H9 (cell line): ENCODE data around the gene CHTF8. TPM values are rescaled to one million over a fixed set of nuclear protein-coding genes. Genes with fewer than 3 reads are reported as not detected.

Source experiments
- DNase-seq: peaks from one replicate; pipeline ENCODE4 v3.0.0-alpha.2; 2017
- H2AFZ ChIP-seq: one replicate; pipeline ENCODE4 v1.6.1; 2013; ENCODE audit warnings: mild to moderate bottlenecking, low read length, control low read depth, moderate library complexity
- H2AK5ac ChIP-seq: 2 replicates; pipeline ENCODE4 v1.6.1; 2013; ENCODE audit warnings: low read length, control low read depth, mixed read lengths; ENCODE audit not compliant: insufficient read length
- H2BK120ac ChIP-seq: one replicate; pipeline ENCODE4 v1.6.1; 2013; ENCODE audit warnings: low read depth, mild to moderate bottlenecking, low read length, control low read depth, inconsistent platforms; ENCODE audit not compliant: poor library complexity, severe bottlenecking
- H2BK12ac ChIP-seq: 2 replicates; pipeline ENCODE4 v1.6.1; 2013; ENCODE audit warnings: low read length, control low read depth, mixed read lengths, low read depth; ENCODE audit not compliant: insufficient read length
- H2BK15ac ChIP-seq: 2 replicates; pipeline ENCODE4 v1.6.1; 2013; ENCODE audit warnings: low read depth, low read length, control low read depth
- H2BK20ac ChIP-seq: one replicate; pipeline ENCODE4 v1.6.1; 2013; ENCODE audit warnings: low read depth, mild to moderate bottlenecking, low read length, control low read depth, inconsistent platforms; ENCODE audit not compliant: poor library complexity, severe bottlenecking
- H2BK5ac ChIP-seq: 2 replicates; pipeline ENCODE4 v1.6.1; 2013; ENCODE audit warnings: low read length, control low read depth, mixed read lengths; ENCODE audit not compliant: insufficient read length
- H3K14ac ChIP-seq: 2 replicates; pipeline ENCODE4 v1.6.1; 2013; ENCODE audit warnings: low read length, control low read depth; ENCODE audit not compliant: insufficient read depth
- H3K18ac ChIP-seq: 2 replicates; pipeline ENCODE4 v1.6.1; 2013; ENCODE audit warnings: low read depth, mild to moderate bottlenecking, mixed read lengths, low read length, control low read depth; ENCODE audit not compliant: insufficient read length
- H3K23ac ChIP-seq: 2 replicates; pipeline ENCODE4 v1.6.1; 2013; ENCODE audit warnings: low read length, control low read depth, mixed read lengths, low read depth; ENCODE audit not compliant: insufficient read length
- H3K23me2 ChIP-seq: 2 replicates; pipeline ENCODE4 v1.6.1; 2013; ENCODE audit warnings: low read depth, mild to moderate bottlenecking, mixed read lengths, low read length, control low read depth; ENCODE audit not compliant: insufficient read length, poor library complexity, severe bottlenecking
- H3K27ac ChIP-seq: 2 replicates; pipeline ENCODE4 v1.5.1; 2013; ENCODE audit warnings: low read length, control low read depth, mixed read lengths, low read depth; ENCODE audit not compliant: insufficient read length
- H3K27me3 ChIP-seq: 2 replicates; pipeline ENCODE4 v1.6.1; 2013; ENCODE audit warnings: low read length, control low read depth, inconsistent platforms; ENCODE audit not compliant: insufficient read depth
- H3K4ac ChIP-seq: 2 replicates; pipeline ENCODE4 v1.6.1; 2013; ENCODE audit warnings: low read depth, mild to moderate bottlenecking, control low read depth, inconsistent platforms, low read length, moderate library complexity
- H3K4me1 ChIP-seq: 2 replicates; pipeline ENCODE4 v1.6.1; 2013; ENCODE audit warnings: low read length, control low read depth, inconsistent platforms; ENCODE audit not compliant: insufficient read depth
- H3K4me2 ChIP-seq: 2 replicates; pipeline ENCODE4 v1.6.1; 2013; ENCODE audit warnings: low read length, control low read depth, mixed read lengths; ENCODE audit not compliant: insufficient read length, insufficient read depth
- H3K56ac ChIP-seq: 2 replicates; pipeline ENCODE4 v1.6.1; 2013; ENCODE audit warnings: low read depth, mild to moderate bottlenecking, mixed read lengths, low read length, control low read depth; ENCODE audit not compliant: insufficient read length
- H3K79me1 ChIP-seq: 2 replicates; pipeline ENCODE4 v1.6.1; 2013; ENCODE audit warnings: low read depth, mild to moderate bottlenecking, moderate library complexity, low read length, control low read depth, inconsistent platforms; ENCODE audit not compliant: insufficient read depth, poor library complexity, severe bottlenecking
- H3K79me2 ChIP-seq: 2 replicates; pipeline ENCODE4 v1.6.1; 2013; ENCODE audit warnings: low read length, control low read depth, inconsistent platforms; ENCODE audit not compliant: insufficient read depth
- H3K9ac ChIP-seq: 2 replicates; pipeline ENCODE4 v1.6.1; 2013; ENCODE audit warnings: low read length, control low read depth, mixed read lengths; ENCODE audit not compliant: insufficient read length; ENCODE audit errors: extremely low read depth
- H3K9me3 ChIP-seq: one replicate; pipeline ENCODE4 v1.6.1; 2013; ENCODE audit warnings: low read depth, low read length, inconsistent platforms; ENCODE audit not compliant: control insufficient read depth
- H3T11ph ChIP-seq: one replicate; pipeline ENCODE4 v1.6.1; 2013; ENCODE audit warnings: mild to moderate bottlenecking, low read length, control low read depth, inconsistent platforms
- H4K20me1 ChIP-seq: one replicate; pipeline ENCODE4 v1.6.1; 2013; ENCODE audit not compliant: control insufficient read depth, insufficient read length, insufficient read depth
- H4K5ac ChIP-seq: 2 replicates; pipeline ENCODE4 v1.6.1; 2013; ENCODE audit warnings: low read depth, mild to moderate bottlenecking, mixed read lengths, low read length, control low read depth; ENCODE audit not compliant: insufficient read length
- H4K8ac ChIP-seq: replicated peaks from 2 replicates; pipeline ENCODE4 v1.6.1; 2013; ENCODE audit warnings: low read length, control low read depth, mixed read lengths, low read depth; ENCODE audit not compliant: insufficient read length
- H4K91ac ChIP-seq: 2 replicates; pipeline ENCODE4 v1.6.1; 2013; ENCODE audit warnings: low read depth, mild to moderate bottlenecking, moderate library complexity, mixed read lengths, low read length, control low read depth; ENCODE audit not compliant: insufficient read length
- H3K27ac Mint-ChIP-seq, 3 experiments: 2 replicates in 2 of 3; 3 replicates in 1 of 3; pipeline ENCODE4 v1.8.0; 2020 to 2021; ENCODE audit warnings: mixed read lengths in 3 of 3, mild to moderate bottlenecking in 1 of 3, moderate library complexity in 1 of 3
- H3K27me3 Mint-ChIP-seq: 2 replicates; pipeline ENCODE4 v1.8.0; 2021; ENCODE audit warnings: low read depth, mild to moderate bottlenecking, moderate library complexity, mixed read lengths
- H3K36me3 Mint-ChIP-seq, 3 experiments: 2 replicates in 2 of 3; 3 replicates in 1 of 3; pipeline ENCODE4 v1.8.0; 2020 to 2021; ENCODE audit warnings: low read depth in 3 of 3, mixed read lengths in 3 of 3; ENCODE audit not compliant: insufficient read depth in 1 of 3
- H3K4me1 Mint-ChIP-seq, 2 experiments: 2 replicates each; pipeline ENCODE4 v1.8.0; 2020; ENCODE audit warnings: mixed read lengths in 2 of 2
- H3K4me3 Mint-ChIP-seq, 2 experiments: 2 replicates in 1 of 2; 3 replicates in 1 of 2; pipeline ENCODE4 v1.8.0; 2020 to 2021; ENCODE audit warnings: mild to moderate bottlenecking in 2 of 2, mixed read lengths in 2 of 2, moderate library complexity in 1 of 2
- H3K9me3 Mint-ChIP-seq, 2 experiments: 2 replicates in 1 of 2; 3 replicates in 1 of 2; pipeline ENCODE4 v1.8.0; 2020; ENCODE audit warnings: mild to moderate bottlenecking in 2 of 2, mixed read lengths in 2 of 2, moderate library complexity in 1 of 2
- WGBS: extraction: QIAGEN DNeasy Blood & Tissue Kit; methylation state at CpG from one replicate; pipeline ENCODE4 v1.1.7; 2013; ENCODE audit warnings: missing lambda C conversion rate, low lambda C conversion rate, mixed read lengths; ENCODE audit not compliant: insufficient read length; ENCODE audit errors: extremely low coverage; 5-methylcytosine and 5-hydroxymethylcytosine counted together
- total RNA-seq: library from RNA; stranded (reverse); gene quantifications from 2 replicates; pipeline ENCODE4 v1.2.1, GENCODE V29; 2021
- TF ChIP-seq, protein P1 (sequence below): fragments of 200-600 bp; sonication (generic); conservative IDR thresholded peaks from 3 replicates; pipeline ENCODE4 v1.8.0; 2021; ENCODE audit warnings: antibody characterized with exemption, mild to moderate bottlenecking

The CHTF8 gene
- total RNA-seq, 1 experiment from 2014 or later, result 168 TPM

DNA sequence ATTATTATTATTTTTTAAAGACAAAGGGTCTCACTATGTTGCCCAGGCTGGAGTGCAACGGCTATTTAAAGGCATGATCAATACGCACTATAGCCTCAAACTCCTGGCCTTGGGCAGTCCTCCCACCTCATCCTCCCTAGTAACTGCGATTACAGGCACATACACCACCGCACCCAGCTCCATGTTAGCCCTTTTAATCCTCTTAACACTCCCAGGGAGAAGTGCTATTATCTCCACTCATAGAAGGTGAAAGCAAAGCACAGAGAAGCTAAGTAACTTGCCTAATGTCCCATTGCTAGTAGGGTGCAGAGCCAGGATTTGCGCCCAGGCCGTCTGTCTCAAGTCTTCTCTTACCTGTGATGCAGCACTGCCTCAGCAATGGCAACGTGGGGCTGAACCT lies 22.0 kb downstream of the CHTF8 start:
- H2AFZ ChIP-seq, result no peak overlapping the region
- no peak overlapping the region for H3K56ac ChIP-seq
- no peaks in the 10 kb centered on the region for H3K27me3 ChIP-seq
- no CpG with 5 or more reads among the region's 7 CpGs for WGBS
- no peak overlapping the region for H2BK5ac ChIP-seq
- no peak overlapping the region for H2BK20ac ChIP-seq
- no peak overlapping the region for H3K18ac ChIP-seq
- H2BK120ac ChIP-seq, result no peak overlapping the region
- H3T11ph ChIP-seq, result no peak overlapping the region
- peaks cover 19% of the 10 kb centered on the region for H3K23me2 ChIP-seq
- Mint-ChIP-seq H3K4me3 (peak overlapping the region in 1 of 2 experiments; percentile 51; a peak in 1 of 5 replicates), H3K27ac (no peak overlapping the region; a peak in 1 of 7 replicates), H3K36me3 (peaks cover 45 to 66% (median 58%) of the 10 kb centered on the region in 3 experiments), H3K9me3 (no peaks in the 10 kb centered on the region; a peak in 1 of 5 replicates), H3K4me1 (peaks cover 24 to 34% of the 10 kb centered on the region in 2 experiments), H3K27me3 (no peaks in the 10 kb centered on the region)
- no peaks in the 10 kb centered on the region for H3K79me1 ChIP-seq
- no peak overlapping the region for H3K4me2 ChIP-seq
- no peak overlapping the region for H4K8ac ChIP-seq
- H4K20me1 ChIP-seq, result no peaks in the 10 kb centered on the region
- no peak overlapping the region for H3K27ac ChIP-seq
- no peak overlapping the region for H4K5ac ChIP-seq
- H3K14ac ChIP-seq, result no peak overlapping the region
- H3K79me2 ChIP-seq, result peaks cover 8% of the 10 kb centered on the region; the same call in 1 of the 2 replicates
- H3K23ac ChIP-seq, result no peak overlapping the region
- no peak overlapping the region for H2BK15ac ChIP-seq
- H3K4ac ChIP-seq, result no peak overlapping the region
- no peak overlapping the region for H4K91ac ChIP-seq
- no peak overlapping the region for H2AK5ac ChIP-seq
- H3K9me3 ChIP-seq, result no peaks in the 10 kb centered on the region
- no peak for DNase-seq
- TF ChIP-seq, protein P1, sequence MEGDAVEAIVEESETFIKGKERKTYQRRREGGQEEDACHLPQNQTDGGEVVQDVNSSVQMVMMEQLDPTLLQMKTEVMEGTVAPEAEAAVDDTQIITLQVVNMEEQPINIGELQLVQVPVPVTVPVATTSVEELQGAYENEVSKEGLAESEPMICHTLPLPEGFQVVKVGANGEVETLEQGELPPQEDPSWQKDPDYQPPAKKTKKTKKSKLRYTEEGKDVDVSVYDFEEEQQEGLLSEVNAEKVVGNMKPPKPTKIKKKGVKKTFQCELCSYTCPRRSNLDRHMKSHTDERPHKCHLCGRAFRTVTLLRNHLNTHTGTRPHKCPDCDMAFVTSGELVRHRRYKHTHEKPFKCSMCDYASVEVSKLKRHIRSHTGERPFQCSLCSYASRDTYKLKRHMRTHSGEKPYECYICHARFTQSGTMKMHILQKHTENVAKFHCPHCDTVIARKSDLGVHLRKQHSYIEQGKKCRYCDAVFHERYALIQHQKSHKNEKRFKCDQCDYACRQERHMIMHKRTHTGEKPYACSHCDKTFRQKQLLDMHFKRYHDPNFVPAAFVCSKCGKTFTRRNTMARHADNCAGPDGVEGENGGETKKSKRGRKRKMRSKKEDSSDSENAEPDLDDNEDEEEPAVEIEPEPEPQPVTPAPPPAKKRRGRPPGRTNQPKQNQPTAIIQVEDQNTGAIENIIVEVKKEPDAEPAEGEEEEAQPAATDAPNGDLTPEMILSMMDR, result no peak
- no peak overlapping the region for H2BK12ac ChIP-seq
- H3K4me1 ChIP-seq, result peaks cover 7% of the 10 kb centered on the region; the same call in 1 of the 2 replicates
- no peak overlapping the region for H3K9ac ChIP-seq
